Nephron progenitor cell (in vitro differentiated cells): ENCODE data around the gene MAPK1.
A peak's percentile ranks its signal among the peaks of the same experiment; 100 is the strongest.
"Not testable (repeated sequence)": the region's sequence is repeated elsewhere in the genome, so short reads cannot be mapped to it uniquely, and the experiment has no call there.

Source experiments
- DNase-seq: peaks from one replicate; pipeline ENCODE4 v3.0.0; 2021
- H3K27ac Mint-ChIP-seq: 2 replicates; pipeline ENCODE4 v1.8.0; 2021; ENCODE audit warnings: mild to moderate bottlenecking, moderate library complexity, mixed read lengths
- H3K27me3 Mint-ChIP-seq: 2 replicates; pipeline ENCODE4 v1.8.0; 2021; ENCODE audit warnings: mild to moderate bottlenecking, low read depth, mixed read lengths; ENCODE audit not compliant: poor library complexity
- H3K36me3 Mint-ChIP-seq: 2 replicates; pipeline ENCODE4 v1.8.0; 2021; ENCODE audit warnings: low read depth, mixed read lengths
- H3K4me1 Mint-ChIP-seq: 2 replicates; pipeline ENCODE4 v1.8.0; 2021; ENCODE audit warnings: mixed read lengths
- H3K4me3 Mint-ChIP-seq: 2 replicates; pipeline ENCODE4 v1.8.0; 2021; ENCODE audit warnings: mild to moderate bottlenecking, moderate library complexity, mixed read lengths
- H3K9me3 Mint-ChIP-seq: 2 replicates; pipeline ENCODE4 v1.8.0; 2021; ENCODE audit warnings: mild to moderate bottlenecking, moderate library complexity, mixed read lengths
- TF ChIP-seq, protein P1 (sequence below): fragments of 200-600 bp; sonication (generic); IDR thresholded peaks from 2 replicates; pipeline ENCODE4 v1.5.0; 2021; ENCODE audit warnings: antibody characterized with exemption

Gene MAPK1

DNA sequence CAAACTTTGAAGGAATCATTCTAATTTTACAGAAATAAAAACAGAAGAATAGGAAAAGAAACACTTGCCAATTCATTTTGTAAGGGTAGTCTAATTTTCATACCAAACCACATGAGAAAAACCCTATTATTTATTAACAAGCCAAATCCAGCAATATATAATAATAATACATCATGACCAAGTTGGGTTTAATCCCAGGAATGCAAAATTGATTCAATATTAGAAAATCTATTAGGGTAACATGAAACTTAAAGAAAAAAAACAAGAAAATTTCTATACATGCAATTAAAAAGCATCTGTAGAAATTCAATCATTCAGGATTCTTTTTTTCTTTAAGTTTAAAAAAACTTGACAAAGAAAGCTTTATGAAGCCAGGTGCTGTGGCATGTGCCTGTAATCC lies 16.8 kb downstream of the MAPK1 start:
- Mint-ChIP-seq H3K4me3 (no peak overlapping the region), H3K27ac (peak overlapping the region; percentile 57), H3K36me3 (peaks cover 91% of the 10 kb centered on the region), H3K27me3 (peaks cover 2% of the 10 kb centered on the region), H3K9me3 (peaks cover 53% of the 10 kb centered on the region), H3K4me1 (peaks cover under 1% of the 10 kb centered on the region)
- TF ChIP-seq, protein P1, sequence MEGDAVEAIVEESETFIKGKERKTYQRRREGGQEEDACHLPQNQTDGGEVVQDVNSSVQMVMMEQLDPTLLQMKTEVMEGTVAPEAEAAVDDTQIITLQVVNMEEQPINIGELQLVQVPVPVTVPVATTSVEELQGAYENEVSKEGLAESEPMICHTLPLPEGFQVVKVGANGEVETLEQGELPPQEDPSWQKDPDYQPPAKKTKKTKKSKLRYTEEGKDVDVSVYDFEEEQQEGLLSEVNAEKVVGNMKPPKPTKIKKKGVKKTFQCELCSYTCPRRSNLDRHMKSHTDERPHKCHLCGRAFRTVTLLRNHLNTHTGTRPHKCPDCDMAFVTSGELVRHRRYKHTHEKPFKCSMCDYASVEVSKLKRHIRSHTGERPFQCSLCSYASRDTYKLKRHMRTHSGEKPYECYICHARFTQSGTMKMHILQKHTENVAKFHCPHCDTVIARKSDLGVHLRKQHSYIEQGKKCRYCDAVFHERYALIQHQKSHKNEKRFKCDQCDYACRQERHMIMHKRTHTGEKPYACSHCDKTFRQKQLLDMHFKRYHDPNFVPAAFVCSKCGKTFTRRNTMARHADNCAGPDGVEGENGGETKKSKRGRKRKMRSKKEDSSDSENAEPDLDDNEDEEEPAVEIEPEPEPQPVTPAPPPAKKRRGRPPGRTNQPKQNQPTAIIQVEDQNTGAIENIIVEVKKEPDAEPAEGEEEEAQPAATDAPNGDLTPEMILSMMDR = no peak
- no peak for DNase-seq

DNA sequence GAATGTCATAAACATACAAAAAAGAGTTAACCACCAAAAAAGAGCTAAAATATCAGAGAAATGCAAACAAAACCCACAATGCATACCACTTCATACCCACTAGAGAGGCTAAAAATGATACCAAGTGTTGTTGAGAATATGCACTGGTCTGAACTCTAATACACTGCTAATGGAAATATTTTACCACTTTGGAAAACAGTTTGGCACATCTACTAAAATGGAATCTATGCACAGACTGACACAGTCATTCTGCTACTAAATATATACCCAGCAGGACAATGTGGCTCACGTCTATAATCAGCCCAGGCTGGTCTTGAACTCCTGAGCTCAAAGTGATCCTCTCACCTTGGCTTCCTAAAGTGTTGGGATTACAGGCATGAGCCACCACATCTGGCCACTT lies 18.0 kb downstream of the MAPK1 start:
- H3K27me3 Mint-ChIP-seq = peaks cover 2% of the 10 kb centered on the region
- peaks cover 91% of the 10 kb centered on the region for H3K36me3 Mint-ChIP-seq
- TF ChIP-seq, protein P1 = no peak
- no peak overlapping the region for H3K4me3 Mint-ChIP-seq
- H3K4me1 Mint-ChIP-seq = no peaks in the 10 kb centered on the region
- H3K27ac Mint-ChIP-seq = no peak overlapping the region
- peaks cover 55% of the 10 kb centered on the region for H3K9me3 Mint-ChIP-seq
- DNase-seq = no peak

DNA sequence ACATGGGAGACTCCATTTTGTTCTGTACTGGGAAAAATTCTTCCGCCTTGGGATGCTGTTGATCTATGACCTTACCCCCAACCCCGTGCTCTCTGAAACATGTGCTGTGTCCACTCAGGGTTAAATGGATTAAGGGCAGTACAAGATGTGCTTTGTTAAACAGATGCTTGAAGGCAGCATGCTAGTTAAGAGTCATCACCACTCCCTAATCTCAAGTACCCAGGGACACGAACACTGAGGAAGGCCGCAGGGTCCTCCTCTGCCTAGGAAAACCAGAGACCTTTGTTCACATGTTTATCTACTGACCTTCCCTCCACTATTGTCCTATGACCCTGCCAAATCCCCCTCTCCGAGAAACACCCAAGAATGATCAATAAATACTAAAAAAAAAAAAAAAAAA lies 19.4 kb downstream of the MAPK1 start:
- H3K36me3 Mint-ChIP-seq = peaks cover 86% of the 10 kb centered on the region

DNA sequence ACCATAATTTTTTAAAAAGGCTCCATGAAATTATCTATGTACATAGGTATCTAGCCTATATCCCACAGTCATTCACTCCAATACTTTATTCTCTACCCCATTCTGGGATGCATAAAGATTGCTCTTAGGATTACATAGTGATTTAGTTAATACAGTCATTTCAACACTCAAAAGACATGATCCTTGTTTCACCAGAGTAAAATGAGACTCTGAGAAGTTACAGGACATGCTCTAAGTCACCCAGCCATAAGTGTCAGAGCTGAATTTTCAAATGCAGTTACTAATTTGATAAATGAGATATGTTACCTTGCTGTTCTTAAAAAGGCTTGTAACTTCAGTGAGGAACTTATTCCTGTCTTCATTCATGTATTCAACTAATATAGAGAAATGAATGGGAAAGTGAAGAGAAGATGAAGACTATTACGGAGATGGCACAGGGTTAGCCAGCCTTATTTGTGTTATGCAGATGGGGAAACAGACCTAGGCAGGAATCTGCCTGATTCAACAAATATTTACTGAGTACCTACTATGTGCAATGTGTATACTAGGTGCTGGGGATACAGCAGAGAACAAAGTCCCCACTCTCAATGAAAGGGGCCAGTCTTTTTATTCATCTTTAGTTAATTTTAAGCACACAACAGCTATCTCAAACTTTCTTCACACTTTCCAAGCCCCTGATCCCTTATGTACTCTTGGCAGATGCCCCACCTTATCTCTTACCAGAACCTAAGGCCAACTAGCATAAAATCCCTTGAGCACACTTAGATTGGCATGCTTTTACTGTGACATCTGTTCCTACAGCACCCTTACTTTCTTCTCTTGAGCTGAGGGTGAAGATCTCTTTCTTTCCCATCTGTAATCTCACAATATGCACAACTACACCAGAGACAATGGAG lies 21.6 kb downstream of the MAPK1 start:
- Mint-ChIP-seq H3K4me3 (no peak overlapping the region), H3K4me1 (no peaks in the 10 kb centered on the region), H3K27ac (no peak overlapping the region), H3K9me3 (peaks cover 43% of the 10 kb centered on the region), H3K36me3 (peaks cover 63% of the 10 kb centered on the region), H3K27me3 (no peaks in the 10 kb centered on the region)
- TF ChIP-seq, protein P1 = no peak
- no peak for DNase-seq

More for the DNA sequence above, 19.4 kb downstream of the MAPK1 start:
- H3K27ac Mint-ChIP-seq, DNase-seq, H3K4me1 Mint-ChIP-seq, H3K27me3 Mint-ChIP-seq, H3K4me3 Mint-ChIP-seq: not testable (repeated sequence)
- peaks cover 55% of the 10 kb centered on the region for H3K9me3 Mint-ChIP-seq

DNA sequence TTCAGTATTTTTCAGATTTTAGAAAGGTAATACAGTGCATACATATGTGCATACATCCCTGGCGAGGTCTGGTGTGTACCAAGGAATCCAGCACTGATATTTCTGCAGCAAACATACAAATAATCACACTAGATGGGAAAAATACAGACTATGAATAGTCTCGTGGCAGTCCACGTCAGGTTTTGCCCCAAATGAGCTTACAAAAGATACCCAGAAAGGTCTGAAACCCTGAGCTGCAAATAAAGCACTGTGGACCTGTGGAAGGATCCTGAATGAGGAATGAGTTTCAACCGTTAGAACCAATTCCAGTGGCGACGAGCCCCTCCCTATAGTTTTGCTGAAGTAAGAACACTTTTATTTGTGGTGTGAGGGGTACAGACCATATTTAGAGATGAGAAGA lies 24.5 kb downstream of the MAPK1 start:
- peaks cover 22% of the 10 kb centered on the region for H3K9me3 Mint-ChIP-seq
- H3K36me3 Mint-ChIP-seq = peaks cover 46% of the 10 kb centered on the region
- TF ChIP-seq, protein P1 = no peak
- peaks cover 8% of the 10 kb centered on the region for H3K4me1 Mint-ChIP-seq
- H3K27ac Mint-ChIP-seq = no peak overlapping the region
- no peak overlapping the region for H3K4me3 Mint-ChIP-seq
- DNase-seq = no peak
- H3K27me3 Mint-ChIP-seq = no peaks in the 10 kb centered on the region

DNA sequence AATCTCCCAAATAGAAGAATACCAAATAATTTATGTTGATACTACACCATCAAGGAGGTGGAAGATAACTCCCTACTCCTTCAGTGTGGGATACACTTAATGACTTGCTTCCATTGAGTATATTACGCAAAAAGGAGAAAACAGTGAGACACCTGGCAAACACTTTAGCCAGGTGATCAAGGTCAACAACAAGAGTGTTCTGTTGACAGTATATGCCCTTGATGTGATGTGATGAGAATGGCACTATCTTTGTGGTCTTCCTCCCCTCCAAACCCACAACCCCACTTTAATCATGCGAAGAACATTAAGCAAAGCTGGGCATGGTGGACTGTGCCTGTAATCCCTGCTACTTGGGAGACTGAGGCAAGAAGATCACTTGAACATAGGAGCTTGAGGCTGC lies 26.0 kb downstream of the MAPK1 start:
- TF ChIP-seq, protein P1 = no peak
- H3K4me3 Mint-ChIP-seq = no peak overlapping the region
- H3K27me3 Mint-ChIP-seq = no peaks in the 10 kb centered on the region
- H3K36me3 Mint-ChIP-seq = peaks cover 33% of the 10 kb centered on the region
- DNase-seq = no peak
- H3K27ac Mint-ChIP-seq = no peak overlapping the region
- peaks cover 22% of the 10 kb centered on the region for H3K4me1 Mint-ChIP-seq
- H3K9me3 Mint-ChIP-seq = peaks cover 14% of the 10 kb centered on the region
